Right cardiac atrium (tissue), 5 donors: ENCODE data around the gene GPR18. TPM values are rescaled to one million over a fixed set of nuclear protein-coding genes. Genes with fewer than 3 reads are reported as not detected.
"Not testable (repeated sequence)": the region's sequence is repeated elsewhere in the genome, so short reads cannot be mapped to it uniquely, and the experiment has no call there.

Experiments
- ATAC-seq, 2 donors: fragments of 200-7000 bp; cut with Tn5 transposase; one replicate each; pipeline versions ENCODE4 v1.8.0 to v1.9.1; 2020; ENCODE audit warnings: moderate library complexity in 2 of 2, mild to moderate bottlenecking in 1 of 2
- DNase-seq, 3 donors: peaks; one replicate each; pipeline ENCODE4 v3.0.0-alpha.2; 2020
- H3K27ac ChIP-seq: one replicate; pipeline ENCODE4 v1.5.1; 2013; ENCODE audit warnings: mild to moderate bottlenecking, low read length, control low read depth, moderate library complexity
- H3K27me3 ChIP-seq: one replicate; pipeline ENCODE4 v1.6.1; 2013; ENCODE audit not compliant: control insufficient read depth, insufficient read depth
- H3K4me1 ChIP-seq: one replicate; pipeline ENCODE4 v1.6.1; 2013; ENCODE audit warnings: low read length; ENCODE audit not compliant: control insufficient read depth, insufficient read depth
- H3K4me3 ChIP-seq: one replicate; pipeline ENCODE4 v1.5.1; 2013; ENCODE audit warnings: low read length, control low read depth
- H3K9me3 ChIP-seq: one replicate; pipeline ENCODE4 v1.6.1; 2013; ENCODE audit warnings: low read length; ENCODE audit not compliant: control insufficient read depth
- WGBS: extraction: QIAGEN DNeasy Blood & Tissue Kit; methylation state at CpG from one replicate; pipeline ENCODE4 v1.1.7; 2013; 5-methylcytosine and 5-hydroxymethylcytosine counted together
- intact Hi-C, 4 donors: fragments of 100-400 bp; cut with DNase I; formaldehyde crosslinking; loops; one replicate each; pipeline versions ENCODE4 v1.11.0 to v1.14.0; 2022 to 2023
- polyA plus RNA-seq: library from polyadenylated mRNA; stranded (reverse); fragments of 200-250 nt; gene quantifications from one replicate; pipeline ENCODE4 v1.2.3, GENCODE V29; 2013
- total RNA-seq, 4 donors: library from RNA; stranded (reverse); fragmentation: NEBNext Ultra II Directional; extraction: Animal tissue kit (Norgen Biotek cat#: 25700); gene quantifications; one replicate each; pipeline ENCODE4 v1.2.1, GENCODE V29; 2021
- donor health status: healthy with polysubstance abuse.
- donor health status: DM: no; HTN: yes; CAD: no.
- donor health status: DM: no; HTN: no; CAD: no.
- donor health status: DM: no; HTN: yes; CAD: no; lungs with severe emphysema.
- donor health status: DM: yes; HTN: yes; CAD: no.

Gene GPR18
- total and polyA plus RNA-seq, 5 donors = 0.21 to 0.37 TPM; not detected in 3

DNA sequence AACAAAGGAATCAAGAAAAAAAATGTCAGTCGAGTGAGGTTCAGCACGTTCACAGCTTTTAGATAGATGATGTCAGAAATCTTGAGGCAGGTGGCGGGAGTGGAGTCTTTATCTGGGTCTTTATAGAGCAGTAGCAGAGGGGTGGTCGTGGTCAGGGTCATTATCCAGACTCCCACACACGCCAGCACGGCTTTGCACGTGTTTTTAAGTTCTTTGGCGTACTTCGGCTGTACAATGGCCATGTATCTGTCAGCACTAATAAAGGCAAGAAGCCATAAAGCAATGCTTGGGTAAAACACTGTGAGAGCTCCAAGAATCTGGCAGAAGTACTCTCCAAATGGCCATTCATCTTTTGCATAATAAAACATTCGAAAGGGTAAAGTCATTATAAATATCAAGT is 2.9 kb downstream of the GPR18 start:
- Histone ChIP-seq H3K27ac (no peak overlapping the region), H3K4me3 (no peak overlapping the region), H3K9me3 (no peaks in the 10 kb centered on the region), H3K27me3 (no peaks in the 10 kb centered on the region), H3K4me1 (no peaks in the 10 kb centered on the region)
- DNase-seq (no peak), ATAC-seq (no peak)
- WGBS = 75% methylated on average over 10 of the region's 10 CpGs
- intact Hi-C loops = no loop called here

DNA sequence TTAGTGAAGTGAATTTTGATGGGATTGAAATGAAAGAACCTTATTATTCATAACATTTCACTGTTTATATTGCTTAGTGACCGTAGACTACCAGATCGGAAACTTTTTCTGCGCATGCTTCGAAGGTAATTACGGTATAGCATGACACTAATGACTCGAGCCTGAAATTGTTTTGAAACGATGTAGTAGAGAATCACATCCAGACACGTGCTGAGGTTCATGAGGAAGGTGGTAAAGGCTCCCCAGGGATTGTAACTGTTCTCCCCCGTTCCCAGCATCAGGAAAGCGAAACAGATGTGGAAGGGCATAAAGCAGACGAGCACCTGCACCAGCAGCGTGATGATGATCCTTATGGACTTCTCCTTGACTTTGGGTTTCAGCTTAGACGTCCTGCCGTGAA is 3.3 kb downstream of the GPR18 start:
- DNase-seq = no peak
- Histone ChIP-seq H3K9me3 (no peaks in the 10 kb centered on the region), H3K4me3 (no peak overlapping the region), H3K4me1 (no peaks in the 10 kb centered on the region), H3K27me3 (no peaks in the 10 kb centered on the region), H3K27ac (no peak overlapping the region)
- 90% methylated on average over 14 of the region's 14 CpGs for whole genome bisulfite sequencing
- no peak for ATAC-seq
- intact Hi-C loops = no loop called here

- H3K4me1 ChIP-seq = no peaks in the 10 kb centered on the region
- no peaks in the 10 kb centered on the region for H3K27me3 ChIP-seq
- no peak for DNase-seq
- no peak overlapping the region for H3K27ac ChIP-seq
- H3K9me3 ChIP-seq = no peaks in the 10 kb centered on the region
- ATAC-seq = no peak
- intact Hi-C loops = no loop called here
- H3K4me3 ChIP-seq = no peak overlapping the region
- 87% methylated on average over 4 of the region's 4 CpGs for WGBS
These were observed 6.3 kb downstream of the GPR18 start for GRCh38 chr13:99251921-99252320.

DNA sequence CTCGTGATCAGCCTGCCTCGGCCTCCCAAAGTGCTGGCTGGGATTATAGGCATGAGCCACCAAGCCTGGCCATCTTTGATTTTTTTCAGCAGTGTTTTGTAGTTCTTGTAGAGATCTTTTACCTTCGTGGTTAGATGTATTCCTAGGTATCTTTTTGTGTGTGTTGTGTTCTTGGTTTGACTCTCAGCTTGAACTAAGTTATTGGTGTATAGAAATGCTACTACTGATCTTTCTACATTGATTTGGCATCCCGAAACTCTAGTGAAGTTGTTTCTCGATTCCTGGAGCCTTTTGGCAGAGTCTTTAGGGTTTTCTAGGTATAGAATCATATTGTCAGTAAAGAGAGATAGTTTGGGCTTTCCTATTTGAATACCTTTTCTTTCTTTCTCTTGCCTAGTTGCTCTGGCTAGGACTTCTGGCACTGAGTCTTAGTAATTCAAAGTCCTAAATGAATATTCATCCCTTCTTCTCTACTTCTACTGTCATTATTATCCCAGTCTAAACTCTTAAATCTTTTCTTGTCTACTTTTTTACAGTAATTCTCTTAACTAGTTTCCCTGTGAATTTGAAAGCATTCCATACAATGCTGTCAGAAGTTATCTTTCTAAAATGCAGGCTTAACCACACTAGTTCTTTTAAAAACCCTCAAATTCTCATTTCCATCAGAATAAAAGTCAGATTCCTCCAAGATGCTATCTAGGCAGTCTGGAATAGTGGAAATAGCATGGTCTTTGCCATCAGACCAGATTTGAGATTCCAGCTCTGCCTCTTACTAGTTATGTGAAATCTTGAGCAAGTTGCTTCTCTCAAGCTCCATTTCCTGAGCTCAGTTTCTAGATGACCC is 7.0 kb downstream of the GPR18 start:
- no peaks in the 10 kb centered on the region for H3K4me1 ChIP-seq
- no peak overlapping the region for H3K4me3 ChIP-seq
- no peak overlapping the region for H3K27ac ChIP-seq
- WGBS = 91% methylated on average over 5 of the region's 5 CpGs
- H3K27me3 ChIP-seq = no peaks in the 10 kb centered on the region
- no peaks in the 10 kb centered on the region for H3K9me3 ChIP-seq
- intact Hi-C loops = no loop called here
- no peak for DNase-seq
- no peak for ATAC-seq

DNA sequence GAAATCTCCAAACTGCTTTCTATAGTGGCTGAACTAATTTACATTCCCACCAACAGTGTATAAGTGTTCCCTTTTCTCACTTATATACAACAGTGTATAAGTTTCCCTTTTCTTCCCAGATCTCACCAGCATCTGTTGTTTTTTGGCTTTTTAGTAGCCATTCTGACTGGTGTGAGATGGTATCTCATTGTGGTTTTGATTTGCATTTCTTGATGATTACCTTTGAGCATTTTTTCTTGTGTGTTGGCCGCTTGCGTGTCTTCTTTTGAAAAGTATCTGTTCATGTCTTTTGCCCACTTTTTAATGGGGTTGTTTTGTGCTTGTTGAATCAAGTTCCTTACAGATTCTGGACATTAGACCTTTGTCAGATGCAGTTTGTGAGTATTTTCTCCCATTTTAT is 8.6 kb downstream of the GPR18 start:
- ATAC-seq, DNase-seq, intact Hi-C loops, H3K4me3 ChIP-seq, H3K27me3 ChIP-seq, H3K27ac ChIP-seq, H3K4me1 ChIP-seq, H3K9me3 ChIP-seq: not testable (repeated sequence)
- 98% methylated on average over 2 of the region's 2 CpGs for WGBS

DNA sequence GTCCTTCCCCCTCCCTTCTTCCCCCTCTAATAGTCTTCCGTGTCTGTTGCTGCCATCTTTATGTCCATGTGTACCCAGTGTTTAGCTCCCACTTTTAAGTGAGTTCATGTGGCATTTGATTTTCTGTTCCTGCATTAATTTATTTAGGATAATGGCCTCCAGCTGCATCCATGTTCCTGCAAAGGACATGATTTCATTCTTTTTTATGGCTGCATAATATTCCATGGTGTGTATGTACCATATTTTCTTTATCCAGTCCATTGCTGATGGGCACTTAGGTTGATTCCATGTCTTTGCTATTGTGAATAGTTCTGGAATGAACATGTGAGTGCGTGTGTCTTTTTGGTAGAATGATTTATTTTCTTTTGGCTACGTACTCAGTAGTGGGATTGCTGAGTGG is 9.0 kb downstream of the GPR18 start:
- H3K4me1 ChIP-seq, intact Hi-C loops, H3K27ac ChIP-seq, H3K9me3 ChIP-seq, H3K4me3 ChIP-seq, ATAC-seq, DNase-seq, H3K27me3 ChIP-seq: not testable (repeated sequence)
- WGBS = 98% methylated on average over 3 of the region's 3 CpGs

DNA sequence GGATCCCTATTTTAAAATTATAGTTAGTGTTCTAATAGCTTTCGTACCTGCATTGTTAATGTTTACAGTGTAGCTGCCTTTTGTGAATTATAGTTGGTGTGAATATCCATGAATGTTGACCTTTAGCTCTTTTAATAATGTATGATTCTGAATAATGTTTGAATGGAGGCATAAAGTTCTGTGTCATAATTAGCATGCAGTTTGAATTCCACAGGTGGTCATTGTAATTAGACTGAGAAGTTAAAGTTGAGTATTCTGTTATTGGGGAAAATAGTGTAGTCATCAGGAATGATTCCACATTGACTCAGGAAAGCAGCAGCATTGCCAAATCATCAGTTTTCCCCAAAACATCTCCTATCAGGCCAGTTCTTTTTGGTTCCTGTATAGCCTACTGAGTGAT is 12.1 kb downstream of the GPR18 start:
- Histone ChIP-seq H3K27me3 (no peaks in the 10 kb centered on the region), H3K4me1 (no peaks in the 10 kb centered on the region), H3K4me3 (no peak overlapping the region), H3K27ac (no peak overlapping the region), H3K9me3 (no peaks in the 10 kb centered on the region)
- intact Hi-C loops = no loop called here
- WGBS = 97% methylated on average over 1 of the region's 1 CpG
- no peak for DNase-seq
- ATAC-seq = no peak

- peaks cover 3% of the 10 kb centered on the region for H3K4me1 ChIP-seq
- DNase-seq (no peak), ATAC-seq (no peak)
- intact Hi-C loops = no loop called here
- no peak overlapping the region for H3K4me3 ChIP-seq
- whole genome bisulfite sequencing = 78% methylated on average over 8 of the region's 8 CpGs
- H3K9me3 ChIP-seq = no peaks in the 10 kb centered on the region
- no peaks in the 10 kb centered on the region for H3K27me3 ChIP-seq
- H3K27ac ChIP-seq = no peak overlapping the region
These were observed 20.1 kb downstream of the GPR18 start for GRCh38 chr13:99237981-99238662.

DNA sequence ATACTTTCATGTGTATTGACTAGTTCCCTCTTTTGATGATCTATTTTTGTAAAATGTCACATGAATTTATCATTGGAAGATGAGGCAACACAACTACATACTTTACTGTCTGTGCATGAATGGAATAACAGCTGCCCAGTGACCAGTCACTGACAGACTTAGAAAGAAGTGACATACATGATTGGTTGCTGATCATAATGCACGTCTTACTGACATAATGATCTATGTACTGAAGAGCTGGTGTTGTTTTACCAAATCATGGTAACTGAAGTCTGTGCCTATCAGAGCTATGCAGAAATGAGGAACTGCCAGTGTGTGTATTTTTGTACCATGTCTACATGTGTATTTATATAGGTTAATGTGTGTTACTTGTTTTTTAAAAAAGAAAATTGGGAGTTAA is 26.5 kb downstream of the GPR18 start:
- H3K9me3 ChIP-seq = no peaks in the 10 kb centered on the region
- no peak for DNase-seq
- no peaks in the 10 kb centered on the region for H3K27me3 ChIP-seq
- peak in 1 of 2 donors; percentile 15 for ATAC-seq
- H3K4me1 ChIP-seq = peaks cover 6% of the 10 kb centered on the region
- no peak overlapping the region for H3K4me3 ChIP-seq
- intact Hi-C loops = no loop called here
- 77% methylated on average over 1 of the region's 1 CpG for WGBS
- no peak overlapping the region for H3K27ac ChIP-seq

DNA sequence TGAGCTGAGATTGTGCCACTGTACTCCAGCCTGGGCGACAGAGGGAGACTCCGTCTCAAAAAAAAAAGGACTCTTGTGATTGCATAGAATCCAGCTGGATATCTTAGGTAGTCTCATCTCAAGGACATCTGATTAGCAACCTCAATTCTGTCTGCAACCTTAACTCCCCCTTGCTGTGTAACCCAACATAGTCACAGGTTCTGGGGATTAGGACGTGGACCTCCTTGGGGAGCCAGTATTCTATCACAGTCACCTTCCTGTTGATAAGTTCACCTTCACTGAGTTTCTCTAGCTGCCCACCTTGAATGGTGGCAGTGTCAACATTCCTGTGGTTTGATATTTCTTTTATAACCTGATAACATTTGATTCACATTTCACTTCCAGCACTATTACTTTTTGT is 27.2 kb downstream of the GPR18 start:
- intact Hi-C loops = no loop called here
- peaks cover 7% of the 10 kb centered on the region for H3K4me1 ChIP-seq
- DNase-seq (no peak), ATAC-seq (no peak)
- 82% methylated on average over 3 of the region's 3 CpGs for whole genome bisulfite sequencing
- no peak overlapping the region for H3K4me3 ChIP-seq
- H3K27me3 ChIP-seq = no peaks in the 10 kb centered on the region
- peak overlapping the region; percentile 62 for H3K27ac ChIP-seq
- no peaks in the 10 kb centered on the region for H3K9me3 ChIP-seq

GRCh38 chr13:99230588-99230987 is 27.6 kb downstream of the GPR18 start:
- intact Hi-C loops, ATAC-seq, DNase-seq, H3K9me3 ChIP-seq, H3K4me3 ChIP-seq, H3K27ac ChIP-seq, H3K27me3 ChIP-seq, H3K4me1 ChIP-seq: not testable (repeated sequence)
- WGBS = 95% methylated on average over 12 of the region's 12 CpGs
